ENCODE data around the gene ST3GAL6.

ST3GAL6 gene

GRCh38 chr3:98778383-98778782, 15.2 kb downstream of the ST3GAL6 start:
- DNase-seq: no peak

GRCh38 chr3:98778852-98779413, 15.8 kb downstream of the ST3GAL6 start:
- DNase-seq: no peak

DNA sequence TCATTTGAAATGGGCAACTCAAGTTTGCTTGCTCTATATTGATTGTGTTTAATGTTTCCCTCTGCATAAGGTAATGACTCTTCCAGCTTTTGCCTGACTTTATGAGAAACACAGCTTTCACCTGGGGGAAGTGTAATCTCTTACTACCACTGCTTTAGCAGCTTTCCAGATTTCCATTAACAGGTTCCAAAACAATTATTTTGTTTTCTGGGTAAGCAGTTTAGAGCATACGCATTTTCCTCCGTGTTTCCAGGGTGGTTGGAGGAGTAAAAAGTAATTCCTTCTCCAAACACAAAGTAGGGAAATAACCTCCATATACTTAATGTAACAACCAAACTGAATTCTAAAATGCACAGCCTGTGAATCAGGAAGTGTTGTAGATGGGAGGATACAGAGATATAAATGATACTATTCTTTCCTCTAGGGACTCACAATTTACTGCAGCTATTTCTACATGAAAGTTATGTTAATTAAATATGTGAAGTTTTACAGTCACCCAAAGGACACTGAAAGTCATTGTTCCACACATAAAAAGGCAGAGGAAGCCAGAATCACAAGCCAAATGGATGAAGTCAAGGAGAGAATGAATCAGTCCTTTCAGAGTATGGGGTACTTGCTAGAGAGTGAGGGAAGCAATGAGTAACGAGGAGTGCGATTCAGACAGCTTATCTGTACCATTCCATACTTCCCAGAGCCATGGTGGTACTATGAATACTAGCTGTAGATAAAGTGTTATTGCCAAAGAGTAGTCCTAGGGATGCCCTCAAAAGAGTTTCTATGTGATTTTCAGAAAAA, 16.6 kb downstream of the ST3GAL6 start:
- no peak for DNase-seq

DNA sequence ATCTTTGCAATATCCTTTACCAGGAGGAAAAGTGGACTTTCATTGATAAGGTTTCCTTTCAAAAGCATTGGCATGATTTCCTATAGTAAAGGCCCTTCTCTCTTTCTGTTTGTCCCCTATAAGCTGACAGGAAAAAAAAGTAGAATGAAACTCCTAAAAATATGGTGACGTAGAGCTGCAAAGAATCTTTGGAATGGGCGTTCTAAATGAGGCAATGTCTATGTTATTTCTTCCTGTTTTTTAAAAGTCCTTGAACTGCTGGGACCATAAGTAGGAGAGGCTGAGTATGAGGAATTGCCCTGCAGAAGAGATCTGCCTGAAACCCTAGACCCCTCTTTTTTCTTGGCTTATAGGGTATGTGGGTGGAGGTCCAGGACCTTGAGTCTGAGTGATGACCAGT, 17.2 kb downstream of the ST3GAL6 start:
- no peak for DNase-seq

- no peak for DNase-seq
Measured at GRCh38 chr3:98782824-98783500, 19.8 kb downstream of the ST3GAL6 start.

DNA sequence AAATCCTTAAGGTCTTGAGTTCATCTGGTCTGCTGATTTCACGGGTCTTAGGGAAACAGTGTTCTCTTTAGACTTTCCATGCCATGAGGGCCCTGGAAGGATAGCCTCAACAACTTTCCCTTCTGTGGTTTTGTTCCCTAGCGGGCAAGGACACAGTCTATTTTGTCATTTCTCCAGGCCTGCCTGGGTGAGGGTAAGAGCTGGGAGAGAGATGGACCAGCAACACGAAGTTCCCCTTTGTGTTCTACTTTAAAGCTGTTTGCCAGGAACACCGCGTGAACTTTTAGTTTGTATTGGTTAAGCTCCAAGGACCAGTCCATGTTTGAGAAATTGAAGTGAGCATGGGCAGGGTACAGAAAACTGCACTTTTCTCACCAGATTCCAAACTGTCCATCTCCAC, 20.9 kb downstream of the ST3GAL6 start:
- no peak for DNase-seq

- no peak for DNase-seq
Measured at GRCh38 chr3:98784666-98785600, 21.8 kb downstream of the ST3GAL6 start.

DNA sequence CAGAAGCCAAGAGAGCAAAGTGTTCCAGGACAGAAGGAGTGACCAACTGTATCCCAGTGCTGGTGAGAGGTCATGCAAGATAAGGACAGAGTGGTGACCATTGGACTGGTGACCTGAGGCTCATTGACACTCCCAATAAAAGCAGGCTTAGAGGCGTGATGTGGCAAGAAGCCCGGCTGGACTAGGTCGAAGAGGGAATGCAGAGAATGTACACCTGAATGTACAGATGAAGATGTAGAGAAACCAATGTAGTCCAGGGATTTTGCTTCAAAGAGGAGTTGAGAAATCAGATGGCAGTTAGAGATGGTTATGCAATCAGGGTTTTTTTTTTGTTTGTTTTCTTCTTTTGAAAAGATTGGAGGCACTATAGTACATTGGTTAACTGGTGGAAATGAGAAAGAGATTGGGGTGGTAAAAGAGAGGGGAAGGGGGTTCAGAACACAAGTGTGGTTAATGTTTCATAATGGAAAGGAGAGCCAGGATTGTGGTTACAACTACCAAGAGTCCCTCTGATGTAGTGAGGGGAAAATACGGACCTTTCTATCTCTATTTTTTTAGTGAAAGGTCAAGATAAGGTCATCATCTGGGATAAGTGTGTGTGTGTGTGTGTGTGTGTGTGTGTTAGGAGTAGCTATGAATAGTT, 23.3 kb downstream of the ST3GAL6 start:
- no peak for DNase-seq

GRCh38 chr3:98787181-98787580, 24.0 kb downstream of the ST3GAL6 start:
- DNase-seq: no peak

- DNase-seq: no peak
Measured at GRCh38 chr3:98788651-98789050, 25.5 kb downstream of the ST3GAL6 start.

DNA sequence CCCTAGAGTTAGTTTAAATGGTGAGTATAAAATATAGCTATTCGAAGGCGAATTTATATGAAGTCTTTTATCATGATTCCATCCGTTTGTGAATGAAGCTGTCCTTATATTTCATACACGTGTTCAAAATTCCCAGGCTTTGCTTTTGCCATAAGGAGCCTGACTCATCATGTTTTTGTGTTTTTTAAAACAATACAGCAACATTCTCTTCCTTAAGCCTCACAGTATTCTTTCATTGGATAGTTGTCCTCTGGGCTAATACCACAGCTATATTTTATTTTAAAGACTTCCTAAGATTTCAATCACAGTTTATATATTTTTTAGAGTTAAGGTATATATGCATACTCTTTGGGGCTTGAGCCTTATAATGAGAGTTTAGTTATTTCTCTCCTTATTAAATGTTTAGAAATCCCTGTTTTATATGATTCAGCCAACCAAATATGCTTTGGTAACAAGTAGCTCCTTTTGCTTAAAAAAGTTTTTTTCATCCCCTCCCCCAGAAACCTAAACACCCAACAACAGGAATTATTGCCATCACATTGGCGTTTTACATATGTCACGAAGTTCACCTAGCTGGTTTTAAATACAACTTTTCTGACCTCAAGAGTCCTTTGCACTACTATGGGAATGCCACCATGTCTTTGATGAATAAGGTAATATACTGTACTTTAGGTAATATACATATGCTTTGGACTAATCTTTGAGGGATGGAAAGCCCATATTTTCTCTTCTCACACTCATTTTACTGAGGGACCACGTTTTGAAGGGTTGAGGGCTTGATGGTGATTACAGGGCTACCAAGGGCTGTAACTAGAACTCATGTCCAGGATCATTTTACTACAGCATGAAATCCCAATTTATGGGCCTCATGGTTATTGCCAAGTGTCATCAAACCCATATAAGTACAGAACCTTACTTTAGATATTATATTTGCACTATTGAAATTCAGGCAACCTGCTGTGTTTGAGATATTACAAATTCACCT, 28.5 kb downstream of the ST3GAL6 start:
- no peak for DNase-seq

DNA sequence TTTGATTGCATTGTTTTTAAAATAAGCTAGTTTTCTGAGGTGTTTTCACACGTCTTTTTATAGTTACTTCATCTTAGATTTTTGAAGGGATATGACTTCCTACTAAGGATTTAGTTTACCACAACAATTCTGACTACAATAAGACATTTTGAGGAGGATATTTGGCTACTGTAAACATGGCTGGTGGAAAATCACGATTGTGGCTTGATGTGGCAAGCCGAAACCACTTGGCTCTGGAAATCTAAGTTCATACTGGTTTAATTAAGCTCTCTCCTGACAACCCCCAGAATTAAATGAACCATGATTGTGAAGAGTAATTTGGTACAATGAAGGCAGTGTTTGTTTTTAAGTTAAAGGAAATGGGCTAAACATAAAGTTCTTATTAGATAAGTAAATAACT, 30.8 kb downstream of the ST3GAL6 start:
- DNase-seq: no peak

DNA sequence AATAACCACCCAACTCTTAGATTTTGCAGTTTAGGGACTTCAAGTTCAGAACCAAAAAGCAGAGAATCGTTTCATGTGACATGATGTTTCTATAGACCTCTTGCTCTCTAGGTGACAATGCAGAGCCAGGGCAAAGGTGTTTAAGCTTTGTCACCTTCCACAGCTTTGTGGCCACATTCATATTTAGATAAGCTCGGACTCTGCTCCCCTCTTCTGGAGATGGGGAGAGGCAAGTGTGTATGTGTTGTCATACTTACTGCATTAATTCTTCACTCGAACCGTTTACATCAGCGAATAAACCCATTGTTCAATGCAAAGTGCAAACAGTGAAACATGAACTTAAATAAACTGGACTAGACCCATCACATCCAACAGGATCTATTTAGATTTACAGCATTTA, 33.2 kb downstream of the ST3GAL6 start:
- no peak for DNase-seq

DNA sequence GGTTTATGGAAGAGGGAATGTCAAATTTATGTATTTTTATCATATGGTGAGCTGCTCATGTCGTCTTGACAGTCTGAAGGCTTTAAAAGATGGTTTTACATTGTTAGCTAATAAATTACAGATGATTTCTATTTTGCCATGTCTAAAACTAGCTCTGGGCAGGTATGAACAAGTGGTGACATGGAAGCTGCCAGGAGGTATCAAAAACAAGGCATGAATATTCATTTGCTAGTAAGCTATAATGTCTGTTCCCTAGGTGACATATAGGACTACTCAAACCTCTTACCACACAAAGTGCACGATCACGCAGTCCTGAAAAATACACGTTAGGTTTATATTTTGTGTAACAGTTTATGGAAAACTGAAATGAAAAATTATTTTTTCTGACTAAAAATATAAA, 34.8 kb downstream of the ST3GAL6 start:
- DNase-seq: no peak

DNA sequence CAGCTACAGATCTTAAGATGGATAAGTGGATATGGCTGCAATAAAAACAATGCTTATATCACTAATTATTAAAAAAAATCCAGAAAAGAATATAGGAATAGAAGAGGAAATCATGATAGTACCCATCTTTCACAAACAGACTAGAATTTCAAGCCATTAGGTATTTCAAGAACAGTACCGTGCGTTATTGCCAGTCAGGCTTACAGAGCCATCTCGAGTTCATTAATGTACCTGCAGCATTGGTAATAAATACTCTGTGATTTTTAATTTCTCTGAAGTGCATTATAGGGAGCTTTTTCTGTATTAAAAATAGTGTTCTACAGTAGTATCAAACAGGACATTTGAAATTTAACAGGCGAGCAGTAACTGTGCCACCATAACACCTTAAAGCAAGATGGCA, 35.7 kb downstream of the ST3GAL6 start:
- no peak for DNase-seq

GRCh38 chr3:98799479-98799878, 36.3 kb downstream of the ST3GAL6 start:
- no peak for DNase-seq

GRCh38 chr3:98800401-98800800, 37.3 kb downstream of the ST3GAL6 start:
- no peak for DNase-seq

- no peak for DNase-seq
Measured at GRCh38 chr3:98801043-98801747, 38.1 kb downstream of the ST3GAL6 start.

GRCh38 chr3:98805571-98805970, 42.4 kb downstream of the ST3GAL6 start:
- DNase-seq: no peak

DNA sequence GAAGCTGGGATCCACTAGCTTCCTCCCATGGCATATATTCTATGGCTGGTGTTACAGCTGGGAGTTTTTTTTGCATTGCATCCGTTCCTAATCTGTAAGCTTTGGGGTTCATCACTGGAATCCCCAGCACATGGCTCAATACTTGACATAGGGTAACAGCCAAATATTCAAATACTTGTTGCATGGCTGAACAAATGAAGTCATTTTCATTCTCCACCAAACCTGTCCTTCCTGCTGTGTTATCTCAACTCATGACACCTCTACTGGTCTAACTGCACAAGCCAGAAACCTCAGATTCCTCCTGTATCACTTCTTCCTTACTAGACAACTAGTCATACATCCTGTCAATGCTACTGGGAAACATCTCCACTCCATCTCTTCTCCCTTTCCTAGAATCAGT, 43.4 kb downstream of the ST3GAL6 start:
- no peak for DNase-seq

GRCh38 chr3:98807011-98807410, 43.9 kb downstream of the ST3GAL6 start:
- no peak for DNase-seq

Data from activated CD8-positive, alpha-beta memory T cell treated with anti-CD3 and anti-CD28 coated beads, Interleukin-2, amount 50 U/mL, for 48 hours (primary cell).